Non-pigmented ciliary epithelial cell (primary cell): ENCODE measurements around the gene GMDS.

Source experiments
- DNase-seq: peaks from one replicate; pipeline ENCODE4 v3.0.0-alpha.2; 2010; ENCODE audit warnings: low read depth

GMDS gene

DNA sequence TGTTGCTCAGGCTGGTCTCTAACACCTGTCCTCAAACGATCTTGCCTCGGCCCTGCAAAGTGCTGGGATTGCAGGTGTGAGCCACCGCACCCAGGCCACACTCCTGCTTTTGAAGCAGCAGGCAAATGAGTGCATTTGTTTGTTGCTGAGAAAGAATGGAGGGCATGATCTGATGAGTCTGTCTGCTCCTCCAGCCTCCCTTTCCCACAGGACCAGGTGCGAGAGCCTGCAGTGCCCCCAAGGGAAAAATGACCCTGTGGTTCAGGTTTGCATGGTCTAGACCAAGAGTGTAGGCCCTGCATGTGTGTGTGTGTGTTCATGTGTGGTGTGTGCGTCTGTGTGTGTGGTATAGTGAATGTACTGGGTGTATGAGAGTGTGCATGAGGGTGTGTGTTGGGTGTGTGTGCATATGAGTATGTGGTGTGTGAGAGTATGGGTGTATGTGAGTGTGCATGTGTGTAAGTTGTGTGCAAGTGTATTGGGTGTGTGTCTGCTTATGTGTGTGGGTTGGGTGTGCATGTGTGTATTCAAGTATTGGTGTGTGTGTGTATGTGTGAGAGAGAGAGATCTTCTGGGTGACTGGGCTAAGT, 658.4 kb downstream of the GMDS start:
- no peak for DNase-seq

- no peak for DNase-seq
Measured at GRCh38 chr6:1586256-1586655, 659.1 kb downstream of the GMDS start.

- no peak for DNase-seq
Measured at GRCh38 chr6:1585669-1586049, 659.7 kb downstream of the GMDS start.

DNA sequence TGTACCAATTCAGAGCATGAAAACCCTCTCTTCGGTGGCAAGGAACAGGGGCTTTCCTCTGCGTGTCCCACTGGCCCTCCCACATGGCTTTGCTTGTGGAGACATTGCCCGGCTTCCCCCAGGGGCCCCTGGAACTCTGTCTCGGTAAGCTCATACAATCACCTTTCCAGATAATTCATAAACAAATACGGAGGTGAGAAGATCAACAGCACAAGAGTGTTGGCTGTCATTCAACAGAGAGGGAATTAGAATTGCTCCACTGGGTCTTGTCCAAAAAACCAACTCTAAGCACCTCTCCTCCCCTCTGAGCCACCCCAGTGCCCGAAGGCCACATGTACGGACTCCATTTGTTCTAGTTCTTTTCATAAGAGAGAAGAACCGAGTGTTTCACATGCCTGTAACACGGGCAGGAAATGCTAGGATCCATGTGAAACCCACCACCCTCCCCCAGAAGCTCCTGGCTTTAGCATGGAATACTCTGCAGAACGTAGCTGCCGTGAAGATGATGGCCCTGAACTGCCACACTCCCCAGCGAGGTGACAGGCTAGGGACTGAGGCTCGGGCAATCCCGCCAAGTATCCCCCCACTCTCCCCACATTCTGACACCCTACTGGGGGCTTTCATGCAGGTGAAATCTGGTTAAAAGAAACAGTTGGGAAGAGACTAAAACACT, 660.3 kb downstream of the GMDS start:
- no peak for DNase-seq

DNA sequence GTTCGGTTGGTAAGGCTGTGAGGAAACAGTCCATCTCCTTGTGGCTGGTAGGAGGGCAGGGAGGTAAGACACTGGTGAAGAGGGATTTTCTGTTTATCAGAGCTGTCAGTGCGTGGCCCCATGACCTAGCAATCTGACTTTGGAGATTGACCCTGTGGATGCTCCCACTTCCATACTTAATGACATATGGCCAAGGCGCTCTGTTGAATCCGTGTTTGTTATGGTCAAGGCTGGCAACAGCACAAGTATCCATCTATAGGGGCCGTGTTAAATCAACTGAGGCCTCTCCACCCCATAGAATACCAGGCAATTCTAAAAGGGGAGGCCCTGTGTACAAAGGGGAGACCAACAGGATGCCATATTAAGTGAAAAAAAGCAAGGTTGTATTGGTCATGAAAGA, 661.3 kb downstream of the GMDS start:
- DNase-seq = no peak

GRCh38 chr6:1581120-1581991, 664.0 kb downstream of the GMDS start:
- DNase-seq = no peak

- DNase-seq = no peak
Measured at GRCh38 chr6:1580585-1580984, 664.8 kb downstream of the GMDS start.

GRCh38 chr6:1580109-1580508, 665.3 kb downstream of the GMDS start:
- DNase-seq = no peak

GRCh38 chr6:1579096-1579495, 666.3 kb downstream of the GMDS start:
- no peak for DNase-seq

DNA sequence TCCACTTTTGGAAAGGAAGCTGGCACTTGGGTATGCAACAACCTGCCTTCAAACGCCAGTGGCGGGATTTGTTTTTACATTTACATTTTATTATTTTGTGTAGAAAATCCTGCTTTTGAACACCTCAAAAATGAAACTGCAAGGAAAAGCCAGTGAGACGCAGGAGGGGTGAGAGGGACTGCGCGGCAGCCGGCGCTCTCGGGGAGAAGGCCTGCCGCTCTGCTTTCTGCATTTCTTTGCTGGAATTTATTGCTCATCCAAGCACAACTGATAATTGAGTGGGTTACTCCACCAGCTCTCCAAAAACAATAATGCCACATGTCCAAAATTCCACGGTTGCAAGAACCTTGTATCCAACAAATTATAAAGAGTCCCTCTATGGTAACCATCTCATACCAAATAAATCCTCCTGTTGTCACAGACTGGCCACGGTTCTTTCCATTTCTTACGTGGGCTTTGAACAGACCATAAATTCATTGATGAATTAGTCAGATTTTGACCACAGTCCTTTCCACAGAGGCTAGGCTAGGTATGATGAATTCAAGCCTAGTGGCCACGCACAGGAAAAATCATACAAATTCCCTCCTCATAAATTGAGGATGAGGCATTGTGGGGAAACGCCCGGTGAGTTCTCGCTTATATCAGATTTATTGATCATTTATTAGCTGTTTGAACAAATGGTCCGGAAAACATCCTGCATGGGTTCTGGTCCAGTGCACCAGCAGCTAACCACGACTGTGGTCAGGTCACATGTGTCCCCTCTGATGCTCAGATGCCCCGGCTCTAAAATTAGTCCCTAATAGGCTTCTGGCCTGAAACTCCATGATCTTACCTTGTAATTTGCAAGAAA, 667.3 kb downstream of the GMDS start:
- no peak for DNase-seq

- DNase-seq = no peak
Measured at GRCh38 chr6:1577146-1577680, 668.2 kb downstream of the GMDS start.

- no peak for DNase-seq
Measured at GRCh38 chr6:1576711-1577110, 668.7 kb downstream of the GMDS start.

DNA sequence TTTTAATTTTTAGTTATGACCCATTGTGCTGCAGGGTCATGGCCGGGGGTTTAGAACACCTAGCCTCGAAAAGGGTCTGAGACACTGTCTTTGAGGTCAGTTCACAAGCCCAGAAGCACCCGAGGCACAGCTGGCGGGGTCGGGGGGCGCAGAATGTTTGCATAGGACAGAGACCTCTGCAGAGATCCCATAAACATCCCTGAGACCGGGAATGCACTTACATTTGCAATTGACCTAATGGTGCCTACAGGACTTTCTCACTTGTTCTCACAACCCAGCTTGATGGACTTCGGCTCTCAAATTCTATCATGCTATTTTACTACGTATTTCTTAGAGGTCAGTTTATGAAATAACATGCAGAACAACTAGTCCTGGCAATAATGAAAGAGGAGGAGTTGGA, 669.2 kb downstream of the GMDS start:
- DNase-seq = no peak

GRCh38 chr6:1575210-1576041, 670.0 kb downstream of the GMDS start:
- no peak for DNase-seq

DNA sequence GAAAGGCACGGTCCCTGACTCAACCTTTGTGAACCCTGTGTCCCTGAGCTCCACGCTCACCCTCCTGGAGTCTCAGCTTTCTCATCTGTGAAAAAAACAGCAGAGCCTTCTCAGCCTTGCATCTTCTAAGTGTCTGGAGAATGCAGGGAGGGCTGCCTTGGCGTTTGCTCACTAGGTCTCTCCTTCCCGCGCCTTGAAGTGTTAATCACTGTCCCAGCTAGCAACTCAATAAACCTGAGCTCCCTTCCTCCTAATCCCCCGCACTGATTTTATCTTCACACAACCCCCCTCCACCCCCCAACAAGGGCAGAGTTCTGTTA, 670.6 kb downstream of the GMDS start:
- DNase-seq = no peak

DNA sequence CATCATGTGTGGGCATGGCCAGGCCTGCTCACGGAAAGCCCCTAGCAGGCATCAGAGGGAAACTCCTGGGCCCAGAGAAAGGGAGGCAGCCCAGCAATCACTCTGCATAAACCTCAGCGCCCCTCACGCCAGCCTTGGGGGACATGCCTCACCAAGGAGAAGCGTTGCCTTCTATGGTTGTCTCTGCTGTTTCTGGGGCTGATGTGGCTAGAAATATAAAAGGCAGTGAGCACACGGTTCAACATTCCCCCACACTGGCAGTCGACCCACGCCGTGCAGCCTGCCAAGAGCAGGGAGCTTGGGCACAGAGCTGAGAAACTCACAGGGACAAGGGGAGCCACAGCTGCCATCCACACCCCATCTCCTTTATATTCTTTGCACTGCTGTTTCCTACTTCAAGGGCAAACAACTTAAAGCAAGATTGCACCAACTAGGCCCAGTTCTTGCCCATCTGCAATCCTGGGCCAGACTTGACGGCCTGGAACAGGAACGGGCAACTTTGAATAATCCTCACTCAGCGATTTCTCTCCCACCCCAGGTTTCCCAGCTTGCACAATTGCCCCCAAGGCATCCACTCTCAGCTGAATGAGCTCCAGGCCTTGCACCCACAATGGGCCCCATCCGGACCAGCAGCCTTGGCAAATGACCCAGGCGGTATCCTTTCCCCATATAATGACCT, 671.2 kb downstream of the GMDS start:
- DNase-seq = no peak
